CD4-positive, alpha-beta memory T cell (primary cell): ENCODE results near the gene TOGARAM2. TPM values are rescaled to one million over a fixed set of nuclear protein-coding genes. Genes with fewer than 3 reads are reported as not detected.
A peak's percentile ranks its signal among the peaks of the same experiment; 100 is the strongest.

Experiments
- CTCF ChIA-PET: fragments of 350-600 bp; sonication (Branson Sonifier 250); formaldehyde crosslinking; loops from one replicate; lab custom pipeline; 2021; ENCODE audit warnings: inconsistent platforms; ENCODE audit not compliant: partially characterized antibody; lab: Charles Lee
- POLR2A ChIA-PET: fragments of 350-600 bp; sonication (Branson Sonifier 250); formaldehyde crosslinking; loops from one replicate; lab custom pipeline; 2021; ENCODE audit not compliant: partially characterized antibody; lab: Charles Lee
- DNase-seq, 5 donors: peaks; one replicate each; pipeline versions ENCODE4 v3.0.0 to v3.0.0-alpha.2; 2020 to 2022; ENCODE audit warnings: mixed read lengths in 1 of 5
- H3K27ac ChIP-seq: one replicate; pipeline ENCODE4 v1.7.0; 2013; ENCODE audit warnings: low read depth, low read length
- H3K27me3 ChIP-seq: 2 replicates; pipeline ENCODE4 v1.7.0; 2013; ENCODE audit warnings: mild to moderate bottlenecking, low read length, moderate library complexity; ENCODE audit not compliant: insufficient read depth
- H3K36me3 ChIP-seq: 2 replicates; pipeline ENCODE4 v1.7.0; 2013; ENCODE audit warnings: mild to moderate bottlenecking, low read length, moderate library complexity; ENCODE audit not compliant: insufficient read depth
- H3K4me1 ChIP-seq: 2 replicates; pipeline ENCODE4 v1.7.0; 2013; ENCODE audit warnings: mild to moderate bottlenecking, low read length, moderate library complexity; ENCODE audit not compliant: insufficient read depth
- H3K4me3 ChIP-seq, 2 donors: one replicate each; pipeline ENCODE4 v1.7.0; 2013; ENCODE audit warnings: low read length in 2 of 2, mild to moderate bottlenecking in 1 of 2
- H3K9me3 ChIP-seq, 2 donors: one replicate each; pipeline ENCODE4 v1.7.0; 2013; ENCODE audit warnings: low read length in 2 of 2, control low read depth in 1 of 2; ENCODE audit not compliant: control insufficient read depth in 1 of 2
- H3K27ac Mint-ChIP-seq, 7 donors: one replicate each; pipeline ENCODE4 v1.8.0; 2020 to 2021; ENCODE audit warnings: mixed read lengths in 7 of 7, mild to moderate bottlenecking in 6 of 7, inconsistent platforms in 3 of 7, moderate library complexity in 3 of 7
- H3K27me3 Mint-ChIP-seq, 2 donors: one replicate each; pipeline ENCODE4 v1.8.0; 2020 to 2021; ENCODE audit warnings: mixed read lengths in 2 of 2
- H3K36me3 Mint-ChIP-seq, 2 donors: one replicate each; pipeline ENCODE4 v1.8.0; 2020 to 2021; ENCODE audit warnings: mixed read lengths in 2 of 2, inconsistent platforms in 1 of 2, mild to moderate bottlenecking in 1 of 2
- H3K4me1 Mint-ChIP-seq, 4 donors: one replicate each; pipeline ENCODE4 v1.8.0; 2020 to 2021; ENCODE audit warnings: mixed read lengths in 4 of 4, mild to moderate bottlenecking in 1 of 4
- H3K4me3 Mint-ChIP-seq, 8 donors: one replicate each; pipeline ENCODE4 v1.8.0; 2020 to 2021; ENCODE audit warnings: mixed read lengths in 8 of 8, mild to moderate bottlenecking in 7 of 8, moderate library complexity in 6 of 8, inconsistent platforms in 3 of 8
- H3K9me3 Mint-ChIP-seq, 8 donors: one replicate each; pipeline ENCODE4 v1.8.0; 2020 to 2021; ENCODE audit warnings: mixed read lengths in 8 of 8, mild to moderate bottlenecking in 5 of 8, inconsistent platforms in 3 of 8, moderate library complexity in 1 of 8
- intact Hi-C: fragments of 100-400 bp; cut with micrococcal nuclease; formaldehyde crosslinking; loops from one replicate; pipeline ENCODE4 v1.15.1; 2023
- polyA plus RNA-seq, 2 donors: library from polyadenylated mRNA; unstranded; fragments of 300-500 nt; fragmentation: Illumina TruSeq; gene quantifications; one replicate each; pipeline ENCODE4 v1.2.3, GENCODE V29; 2021
- total RNA-seq, 2 experiments: library from RNA; stranded (reverse); gene quantifications; one replicate each; pipeline ENCODE4 v1.2.3, GENCODE V29; 2021

TOGARAM2 gene
- total RNA-seq (1 to 10 TPM; 1.8 to 2.7 TPM), polyA plus RNA-seq (1 to 10 TPM in 1 of 2 donors, under 1 TPM in 1; 0.46 to 1.6 TPM)

- H3K4me3 Mint-ChIP-seq = no peak within 1 kb of the TSS
- H3K4me3 ChIP-seq = no peak within 1 kb of the TSS
- no peaks in the 10 kb centered on the region for H3K9me3 ChIP-seq
- CTCF ChIA-PET = interaction anchor here (1.6 kb wide), 1 partner anchor 30 kb away, joined by 4 read pairs; no protein-coding TSS in a partner anchor
- no peaks in the 10 kb centered on the region for H3K4me1 ChIP-seq
- no peak for DNase-seq
- no peaks in the 10 kb centered on the region for H3K36me3 Mint-ChIP-seq
- H3K27ac Mint-ChIP-seq = no peak within 1 kb of the TSS
- H3K9me3 Mint-ChIP-seq = no peaks in the 10 kb centered on the region
- H3K27me3 ChIP-seq = no peaks in the 10 kb centered on the region
- H3K36me3 ChIP-seq = no peaks in the 10 kb centered on the region
- peaks cover 0 to 4% (median 0%) of the 10 kb centered on the region in 4 donors for H3K4me1 Mint-ChIP-seq
- no peaks in the 10 kb centered on the region for H3K27me3 Mint-ChIP-seq
- H3K27ac ChIP-seq = no peak within 1 kb of the TSS
- POLR2A ChIA-PET = no interaction called here
- intact Hi-C loops = no loop called here
These were observed at the start of gene TOGARAM2 for GRCh38 chr2:28981016-28981441. TSS of gene TOGARAM2 (plus strand) at chr2:28981298. CDS start at chr2:28994835, 13,537 bp downstream.

- DNase-seq = no peak
- Histone ChIP-seq H3K4me1 (no peaks in the 10 kb centered on the region), H3K9me3 (no peaks in the 10 kb centered on the region), H3K27ac (no peak overlapping the region), H3K4me3 (no peak overlapping the region), H3K36me3 (peaks cover 42% of the 10 kb centered on the region), H3K27me3 (no peaks in the 10 kb centered on the region)
- H3K27me3 Mint-ChIP-seq = no peaks in the 10 kb centered on the region
- H3K4me1 Mint-ChIP-seq = peaks cover 0 to 1% (median 0%) of the 10 kb centered on the region in 4 donors
- no peaks in the 10 kb centered on the region for H3K9me3 Mint-ChIP-seq
- H3K27ac Mint-ChIP-seq = peak overlapping the region in 1 of 7 donors; percentile 35
- peaks cover 53 to 74% of the 10 kb centered on the region in 2 donors for H3K36me3 Mint-ChIP-seq
- intact Hi-C loops = no loop called here
- ChIA-PET POLR2A (no interaction called here), CTCF (no interaction called here)
- H3K4me3 Mint-ChIP-seq = no peak overlapping the region
These were observed 46.3 kb upstream of the TOGARAM2 start for GRCh38 chr2:28934769-28935168.

GRCh38 chr2:28941008-28941407 is 40.1 kb upstream of the TOGARAM2 start:
- Mint-ChIP-seq H3K9me3 (no peaks in the 10 kb centered on the region), H3K36me3 (peaks cover 66 to 75% of the 10 kb centered on the region in 2 donors), H3K27ac (peak overlapping the region in 4 of 7 donors; percentile 24 to 49 (median 37)), H3K27me3 (no peaks in the 10 kb centered on the region), H3K4me1 (no peaks in the 10 kb centered on the region), H3K4me3 (no peak overlapping the region)
- Histone ChIP-seq H3K4me1 (no peaks in the 10 kb centered on the region), H3K27ac (no peak overlapping the region), H3K27me3 (no peaks in the 10 kb centered on the region), H3K4me3 (no peak overlapping the region), H3K9me3 (no peaks in the 10 kb centered on the region), H3K36me3 (peaks cover 47% of the 10 kb centered on the region)
- ChIA-PET CTCF (interaction anchor here (0.9 to 1.4 kb wide), 3 partner anchors 10 to 20 kb away, joined by 3 read pairs; no protein-coding TSS in a partner anchor), POLR2A (no interaction called here)
- DNase-seq = no peak
- intact Hi-C loops = no loop called here

GRCh38 chr2:28944535-28945248 is 36.4 kb upstream of the TOGARAM2 start:
- Histone ChIP-seq H3K27ac (no peak overlapping the region), H3K4me1 (no peaks in the 10 kb centered on the region), H3K36me3 (peaks cover 52% of the 10 kb centered on the region), H3K9me3 (no peaks in the 10 kb centered on the region), H3K4me3 (no peak overlapping the region), H3K27me3 (no peaks in the 10 kb centered on the region)
- Mint-ChIP-seq H3K9me3 (no peaks in the 10 kb centered on the region), H3K4me3 (no peak overlapping the region), H3K27me3 (no peaks in the 10 kb centered on the region), H3K4me1 (peaks cover 0 to 2% (median 0%) of the 10 kb centered on the region in 4 donors), H3K36me3 (peaks cover 65 to 69% of the 10 kb centered on the region in 2 donors), H3K27ac (no peak overlapping the region)
- DNase-seq = no peak
- intact Hi-C loops = no loop called here
- POLR2A ChIA-PET = no interaction called here
- CTCF ChIA-PET = interaction anchor here (1.3 to 2.3 kb wide), 3 partner anchors 11 to 124 kb away, joined by 4 to 5 read pairs (median 4); no protein-coding TSS in a partner anchor

GRCh38 chr2:28948160-28948559 is 32.9 kb upstream of the TOGARAM2 start:
- Histone ChIP-seq H3K27me3 (no peaks in the 10 kb centered on the region), H3K4me1 (no peaks in the 10 kb centered on the region), H3K4me3 (no peak overlapping the region), H3K9me3 (no peaks in the 10 kb centered on the region), H3K27ac (no peak overlapping the region), H3K36me3 (peaks cover 38% of the 10 kb centered on the region)
- no peak for DNase-seq
- H3K4me3 Mint-ChIP-seq = no peak overlapping the region
- CTCF ChIA-PET = interaction anchor here (1.0 to 1.4 kb wide), 3 partner anchors 11 to 125 kb away, joined by 3 to 5 read pairs (median 3); no protein-coding TSS in a partner anchor
- no peak overlapping the region for H3K27ac Mint-ChIP-seq
- peaks cover 43% of the 10 kb centered on the region in 2 donors for H3K36me3 Mint-ChIP-seq
- no peaks in the 10 kb centered on the region for H3K9me3 Mint-ChIP-seq
- intact Hi-C loops = no loop called here
- no peaks in the 10 kb centered on the region for H3K27me3 Mint-ChIP-seq
- POLR2A ChIA-PET = no interaction called here
- peaks cover 0 to 8% (median 2%) of the 10 kb centered on the region in 4 donors for H3K4me1 Mint-ChIP-seq

DNA sequence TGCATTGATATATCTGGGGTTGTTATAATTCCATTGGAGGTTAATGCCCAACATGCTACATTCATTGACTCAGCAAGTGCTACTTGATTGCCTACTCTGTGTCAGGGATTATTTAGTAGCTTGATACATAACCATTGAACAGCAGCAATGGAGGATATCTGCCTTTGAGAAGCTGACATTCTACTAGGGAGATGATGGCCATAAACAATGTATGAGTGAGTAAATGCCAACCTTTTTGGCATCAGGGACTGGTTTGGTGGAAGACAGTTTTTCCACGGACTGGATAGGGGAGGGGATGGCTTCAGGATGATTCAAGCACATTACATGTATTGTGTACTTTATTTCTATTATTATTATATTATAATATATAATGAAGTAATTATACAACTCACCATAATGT is 31.9 kb upstream of the TOGARAM2 start:
- Histone ChIP-seq H3K36me3 (peaks cover 31% of the 10 kb centered on the region), H3K27me3 (no peaks in the 10 kb centered on the region), H3K27ac (no peak overlapping the region), H3K4me3 (no peak overlapping the region), H3K4me1 (no peaks in the 10 kb centered on the region), H3K9me3 (no peaks in the 10 kb centered on the region)
- ChIA-PET CTCF (interaction anchor here (1.0 kb wide), 1 partner anchor 10 kb away, joined by 4 read pairs; no protein-coding TSS in a partner anchor), POLR2A (no interaction called here)
- no peaks in the 10 kb centered on the region for H3K27me3 Mint-ChIP-seq
- DNase-seq = no peak
- no peaks in the 10 kb centered on the region for H3K9me3 Mint-ChIP-seq
- no peak overlapping the region for H3K4me3 Mint-ChIP-seq
- H3K4me1 Mint-ChIP-seq = peaks cover 0 to 8% (median 2%) of the 10 kb centered on the region in 4 donors
- H3K36me3 Mint-ChIP-seq = peaks cover 33 to 34% of the 10 kb centered on the region in 2 donors
- intact Hi-C loops = no loop called here
- no peak overlapping the region for H3K27ac Mint-ChIP-seq

GRCh38 chr2:28949617-28950305 is 31.3 kb upstream of the TOGARAM2 start:
- H3K4me1 ChIP-seq = no peaks in the 10 kb centered on the region
- Mint-ChIP-seq H3K9me3 (no peaks in the 10 kb centered on the region), H3K4me1 (peaks cover 0 to 8% (median 2%) of the 10 kb centered on the region in 4 donors), H3K27ac (peak overlapping the region in 2 of 7 donors; percentile 36 to 65), H3K4me3 (no peak overlapping the region), H3K27me3 (no peaks in the 10 kb centered on the region), H3K36me3 (peaks cover 28 to 29% of the 10 kb centered on the region in 2 donors)
- H3K27me3 ChIP-seq = no peaks in the 10 kb centered on the region
- ChIA-PET CTCF (interaction anchor here (1.0 to 1.3 kb wide), 2 partner anchors 8 to 9 kb away, joined by 3 to 4 read pairs; no protein-coding TSS in a partner anchor), POLR2A (no interaction called here)
- intact Hi-C loops = loop anchor here (10.0 kb wide), 1 partner anchor 385 kb away; no protein-coding TSS in a partner anchor
- no peak overlapping the region for H3K27ac ChIP-seq
- H3K9me3 ChIP-seq = no peaks in the 10 kb centered on the region
- no peak overlapping the region for H3K4me3 ChIP-seq
- H3K36me3 ChIP-seq = peaks cover 25% of the 10 kb centered on the region
- no peak for DNase-seq
